Measurements from ENCODE around the gene AKNA.

The AKNA gene

DNA sequence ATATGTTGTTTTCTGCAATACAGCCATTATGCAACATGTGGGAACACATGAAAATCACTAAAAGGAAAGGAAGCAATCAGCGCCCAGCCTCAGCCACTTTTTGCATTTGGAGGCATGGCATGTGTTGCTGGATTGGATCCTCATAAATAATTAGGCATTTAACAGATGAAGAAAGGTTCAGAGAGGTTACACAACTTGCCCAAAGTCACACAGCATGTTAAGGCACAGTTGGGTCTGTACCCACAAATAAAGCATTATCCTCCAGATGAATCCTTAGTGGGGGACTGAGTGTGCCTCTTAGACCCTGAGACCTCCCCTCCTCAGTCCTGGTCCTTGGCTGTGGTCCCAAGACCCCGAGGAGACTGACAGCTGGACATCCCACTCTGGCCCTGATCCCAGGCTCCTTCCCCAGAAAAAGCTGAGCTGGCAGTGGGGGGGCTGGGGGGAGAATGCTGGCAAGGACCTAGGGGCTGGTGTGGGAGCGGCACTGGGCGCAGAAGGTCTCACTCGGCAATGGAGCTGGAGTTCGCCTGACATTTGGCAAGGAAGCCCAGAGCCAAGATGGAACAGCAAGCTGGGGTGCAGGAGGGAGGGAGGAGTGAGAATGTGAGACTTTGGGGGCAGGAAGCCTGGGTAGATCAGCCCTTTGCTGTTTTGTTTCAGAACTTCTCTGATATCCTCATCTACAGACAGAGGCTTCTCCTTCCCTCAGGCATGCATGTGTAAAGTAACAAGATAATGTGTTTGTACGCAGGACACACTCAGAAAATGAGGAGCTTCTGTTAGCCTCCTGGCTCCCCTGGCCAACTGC lies 6.9 kb upstream of the AKNA start:
- no peak for DNase-seq (ENCODE audit: low read depth)

GRCh38 chr9:114392749-114393112 lies 4.9 kb upstream of the AKNA start:
- no peak for DNase-seq (ENCODE audit: low read depth)

- DNase-seq (ENCODE audit: low read depth), result no peak
Measured at GRCh38 chr9:114390952-114391351, 3.2 kb upstream of the AKNA start.

DNA sequence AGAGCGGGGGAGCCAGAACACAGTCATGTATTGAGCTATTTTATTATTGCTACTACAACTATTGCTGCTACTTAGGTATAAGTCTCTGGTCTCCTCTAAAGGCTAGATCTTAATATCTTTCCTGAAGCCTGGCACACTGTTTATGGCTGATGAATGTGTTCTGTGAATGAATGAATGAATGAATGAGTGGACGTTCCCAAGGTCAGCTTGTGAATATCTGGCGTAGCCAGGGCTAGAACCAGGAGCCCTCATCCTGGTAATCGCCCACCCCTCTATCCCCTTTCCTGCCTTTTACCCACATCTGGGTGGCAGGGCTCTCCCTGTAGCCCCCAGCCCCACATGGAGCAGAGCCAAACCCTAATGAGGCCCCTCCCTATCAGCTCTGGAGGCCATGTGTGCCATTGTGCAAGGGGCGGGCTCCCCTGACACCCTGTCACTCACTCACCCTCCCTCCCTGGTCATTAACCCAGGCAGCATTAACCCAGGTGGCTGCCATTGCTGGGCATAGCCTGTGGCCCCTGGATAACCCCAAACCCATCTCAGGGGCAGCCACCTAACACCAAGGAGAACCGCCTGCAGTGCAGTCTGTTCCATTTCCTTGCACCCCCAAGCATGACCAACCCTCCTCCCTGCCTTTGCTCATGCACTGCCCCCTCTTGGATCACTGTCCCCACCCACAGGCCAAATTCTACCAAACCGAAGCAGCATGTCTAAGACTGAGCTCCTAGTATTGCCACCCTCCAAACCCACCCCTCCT lies 2.0 kb upstream of the AKNA start:
- no peak for DNase-seq (ENCODE audit: low read depth)

- no peak for DNase-seq (ENCODE audit: low read depth)
Measured at GRCh38 chr9:114388764-114389375, 1.1 kb upstream of the AKNA start.

DNA sequence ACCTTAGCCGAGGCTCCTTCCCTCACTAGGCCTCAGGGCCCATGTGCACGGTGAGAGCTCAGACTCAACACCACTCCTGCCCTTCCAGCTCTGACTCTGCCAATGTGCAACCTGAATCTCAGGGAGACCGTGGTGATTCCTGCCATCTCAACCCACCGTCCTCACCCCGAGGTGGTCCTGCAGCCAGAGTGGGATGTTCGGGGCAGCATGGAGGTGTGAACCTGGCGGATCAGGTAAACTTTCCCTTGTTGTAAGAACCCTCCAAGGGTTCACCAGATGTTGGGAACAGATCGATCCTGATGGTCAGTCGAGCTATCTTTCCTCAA lies 538 bp upstream of the AKNA start:
- DNase-seq (ENCODE audit: low read depth), result no peak

- peak; percentile 36 for DNase-seq (ENCODE audit: low read depth)
Measured at GRCh38 chr9:114386886-114387679, 699 bp downstream of the AKNA start.

DNA sequence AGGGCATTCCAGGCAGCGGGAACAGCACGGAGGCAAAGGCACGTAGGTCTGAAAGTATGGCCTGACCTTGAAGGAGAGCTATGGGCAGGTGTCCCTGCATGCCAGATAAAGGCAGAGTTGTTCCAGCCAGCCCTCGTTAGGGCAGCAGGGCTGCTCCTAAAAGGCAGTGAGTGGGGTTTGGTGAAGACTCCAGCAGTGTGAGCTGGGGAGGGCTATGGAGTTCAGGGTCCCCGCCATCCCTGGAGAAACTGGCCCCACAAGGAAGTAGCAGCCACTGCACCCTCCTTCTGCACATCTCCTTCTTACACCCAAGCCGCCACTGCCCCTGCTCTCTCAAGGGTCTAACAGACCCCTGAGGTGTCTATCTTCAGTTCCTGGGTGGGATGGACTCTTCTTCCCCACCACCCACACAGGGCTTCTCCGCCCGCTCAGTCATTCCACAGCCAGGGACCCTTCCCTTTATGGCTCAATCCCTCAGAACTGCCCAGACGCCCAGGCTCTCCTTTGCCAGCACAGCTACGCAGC lies 1.4 kb downstream of the AKNA start:
- DNase-seq (ENCODE audit: low read depth), result no peak

DNA sequence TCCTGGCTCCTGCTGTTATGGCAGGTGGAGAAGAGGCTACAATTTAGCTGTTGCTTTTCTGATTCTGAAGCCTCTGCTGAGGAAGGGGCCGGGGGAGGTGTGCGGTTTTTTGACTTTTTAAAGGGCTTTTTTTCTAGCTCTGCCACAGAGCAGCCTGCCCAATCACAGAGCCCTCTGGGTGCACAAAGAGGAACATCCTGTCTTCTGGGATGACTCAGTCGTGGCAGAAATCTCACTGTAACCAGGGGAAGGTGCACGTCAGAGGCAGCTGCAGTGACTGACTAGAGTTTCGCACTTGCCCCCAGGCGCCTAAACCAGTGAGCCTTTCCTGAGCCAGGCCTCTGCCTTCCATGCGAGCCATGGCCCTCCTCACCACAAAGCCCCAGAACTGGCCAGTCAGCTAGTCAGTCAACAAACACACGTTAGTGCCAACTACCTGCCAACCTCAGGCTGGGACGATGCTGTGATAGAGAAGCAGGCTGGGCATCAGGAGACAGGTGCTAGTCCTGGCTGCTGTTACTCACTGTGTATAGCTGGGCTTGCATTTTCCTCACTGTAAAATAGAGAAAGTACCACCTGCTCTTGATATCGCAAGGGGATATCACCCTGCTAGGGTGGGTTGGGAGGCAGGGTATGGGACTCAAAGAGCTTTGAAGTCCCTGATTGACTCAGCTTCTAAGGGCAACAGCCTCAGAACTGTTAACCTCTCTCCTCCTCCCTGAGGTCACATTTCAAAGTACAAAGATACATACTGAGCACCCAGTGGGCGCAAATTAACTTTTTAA lies 2.2 kb downstream of the AKNA start:
- DNase-seq (ENCODE audit: low read depth), result peak; percentile 97

GRCh38 chr9:114384836-114385396 lies 2.9 kb downstream of the AKNA start:
- peak; percentile 22 for DNase-seq (ENCODE audit: low read depth)

GRCh38 chr9:114384341-114384740 lies 3.4 kb downstream of the AKNA start:
- DNase-seq (ENCODE audit: low read depth), result no peak

DNA sequence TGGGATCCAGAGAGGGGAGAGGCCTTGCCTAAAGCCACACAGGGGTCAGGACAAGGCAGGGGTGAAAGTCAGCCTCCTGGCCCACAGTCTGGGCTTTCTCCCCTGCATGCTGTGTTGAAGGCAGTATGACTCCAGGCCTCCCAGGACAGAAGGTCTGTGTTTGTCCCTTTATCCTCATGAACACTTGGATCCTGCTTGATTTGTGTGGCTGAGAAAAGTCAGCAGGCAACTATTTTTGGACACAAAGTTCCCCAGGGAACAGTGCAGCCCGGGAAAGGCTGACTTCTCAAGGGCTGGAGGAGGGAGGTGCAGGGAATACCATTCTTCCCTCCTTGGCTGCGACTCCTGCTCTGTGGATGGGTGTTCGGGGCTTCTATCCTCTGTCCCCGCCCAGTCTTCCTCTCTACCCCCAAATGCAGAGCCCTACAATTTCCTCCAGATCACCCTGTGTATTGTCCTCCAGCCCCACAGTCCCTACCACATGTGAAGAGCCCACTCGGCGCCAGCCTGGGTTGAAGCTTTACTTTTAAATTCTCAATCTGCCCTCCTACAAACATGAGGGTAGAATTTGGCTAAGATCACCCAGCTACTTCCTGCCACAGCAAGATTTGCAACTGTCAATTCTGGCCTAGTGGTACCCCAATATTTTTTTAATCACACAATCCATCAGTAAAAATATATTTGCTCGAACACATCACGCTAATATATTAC lies 4.1 kb downstream of the AKNA start:
- DNase-seq (ENCODE audit: low read depth), result no peak

DNA sequence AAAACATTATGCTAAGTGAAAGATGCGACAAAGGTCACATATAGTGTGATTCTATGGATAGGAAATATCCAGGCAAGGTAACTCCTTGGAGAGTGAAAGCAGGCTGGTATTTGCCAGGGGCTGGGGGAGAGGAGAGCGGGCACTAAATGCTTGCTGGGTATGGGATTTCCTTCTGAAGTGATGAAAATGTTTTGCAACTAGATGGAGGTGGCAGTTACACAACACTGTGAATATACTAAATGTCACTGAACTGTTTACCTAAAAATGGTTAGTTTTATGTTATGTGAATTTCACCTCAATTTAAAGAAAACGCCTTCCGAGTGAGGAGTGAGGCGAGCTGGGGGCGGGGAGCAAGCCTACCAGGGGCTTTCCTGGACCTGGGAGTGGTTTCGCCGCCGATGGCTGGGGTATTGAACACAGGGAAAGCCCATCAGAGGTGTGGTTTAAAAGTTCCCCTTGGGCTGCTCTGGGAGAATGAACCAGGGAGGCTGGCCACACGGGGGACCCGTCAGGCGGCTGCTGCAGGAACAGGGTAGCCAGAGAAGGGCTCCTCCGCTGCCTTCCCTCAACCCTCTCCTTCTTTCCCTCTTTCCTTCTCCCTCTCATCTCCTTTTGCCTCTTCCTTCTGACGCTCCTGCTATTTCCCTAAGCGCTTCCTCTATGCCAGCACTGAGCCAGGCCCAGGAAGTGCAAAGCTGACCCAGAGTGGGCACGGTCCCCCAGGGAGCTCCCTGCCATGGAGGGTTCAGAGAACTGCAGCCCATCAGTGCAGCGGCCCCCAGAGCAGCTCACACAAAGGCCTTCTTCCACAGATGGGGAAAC lies 4.9 kb downstream of the AKNA start:
- no peak for DNase-seq (ENCODE audit: low read depth)

DNA sequence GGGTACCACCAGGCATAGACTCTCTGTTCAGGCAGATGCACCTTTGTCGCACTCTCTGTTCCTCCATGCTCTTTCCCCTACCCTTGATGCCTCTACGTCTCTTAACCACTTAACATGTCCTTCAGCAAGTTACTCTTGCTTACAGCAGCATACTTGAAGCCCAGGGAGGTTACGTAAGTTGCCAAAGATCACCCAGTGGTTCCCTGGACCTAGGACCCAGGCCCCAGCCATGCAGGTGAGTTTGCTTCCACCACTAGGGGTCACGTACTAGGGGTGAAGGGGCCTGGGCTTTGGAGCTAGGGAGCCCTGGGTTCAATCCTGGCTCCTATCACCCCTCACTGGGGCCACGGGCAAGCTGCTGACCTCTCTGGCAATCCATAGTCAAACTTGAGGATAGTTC lies 8.9 kb downstream of the AKNA start:
- no peak for DNase-seq (ENCODE audit: low read depth)

DNA sequence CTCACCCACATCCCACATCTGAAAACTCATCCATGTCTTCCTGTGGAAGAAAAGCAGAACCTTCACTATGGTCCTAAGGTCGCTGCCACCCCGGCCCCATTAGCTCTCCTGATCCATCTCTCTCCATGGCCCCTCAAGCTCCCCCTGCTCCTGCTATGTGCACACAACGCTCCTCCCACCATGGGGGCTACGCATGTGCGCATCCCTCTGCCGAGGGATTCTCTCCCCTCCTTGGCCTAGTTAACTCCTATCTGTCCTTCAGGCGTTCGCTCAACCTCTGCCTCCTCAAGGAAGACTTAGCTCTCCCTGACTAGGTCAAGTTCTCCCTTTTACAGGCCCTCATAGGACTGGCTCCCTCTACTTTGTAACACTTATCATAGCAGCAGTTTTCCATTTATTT lies 9.8 kb downstream of the AKNA start:
- DNase-seq (ENCODE audit: low read depth), result no peak

DNA sequence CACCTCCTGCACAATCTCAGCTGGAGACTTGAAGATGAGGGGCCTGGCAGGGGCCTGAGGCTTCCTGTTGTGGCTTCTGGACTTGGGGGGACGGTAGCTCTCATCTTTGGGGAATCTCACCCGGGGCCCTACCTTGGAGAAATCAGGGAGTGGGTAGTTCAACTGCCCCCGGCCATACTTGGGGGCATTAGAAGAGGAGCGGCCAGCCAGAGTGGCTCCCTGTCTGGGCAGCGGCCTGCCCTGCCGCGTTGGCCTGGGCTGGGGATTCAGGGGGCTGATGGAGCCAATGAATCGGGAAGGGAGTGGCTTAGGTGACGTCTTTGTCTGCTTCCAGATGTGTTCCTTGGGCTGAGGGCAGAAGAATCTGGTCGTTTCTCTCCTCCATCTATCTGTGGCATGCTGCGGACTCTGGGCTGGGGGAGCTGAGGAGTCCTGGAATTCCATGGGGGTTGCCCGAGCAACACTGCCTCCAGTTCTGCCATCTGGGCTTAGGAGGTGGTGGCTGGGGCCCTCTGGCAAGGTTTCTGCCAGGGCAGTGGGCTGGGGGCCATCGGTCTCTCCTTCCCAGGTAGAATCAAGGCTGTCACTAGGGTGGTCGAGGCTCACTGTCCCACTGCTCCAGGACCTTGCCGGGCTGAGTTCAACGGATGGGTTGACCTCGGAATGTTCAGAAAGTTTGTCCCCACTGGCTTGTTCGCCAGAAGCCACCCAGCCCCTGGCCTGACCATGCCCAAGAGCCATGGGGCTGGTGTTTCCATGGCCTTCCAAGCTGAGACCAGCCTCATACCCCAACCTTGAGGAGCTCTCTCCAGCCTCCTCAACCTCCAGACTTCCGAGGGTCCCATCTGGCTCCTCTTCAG lies 11.0 kb downstream of the AKNA start:
- DNase-seq (ENCODE audit: low read depth), result no peak

DNA sequence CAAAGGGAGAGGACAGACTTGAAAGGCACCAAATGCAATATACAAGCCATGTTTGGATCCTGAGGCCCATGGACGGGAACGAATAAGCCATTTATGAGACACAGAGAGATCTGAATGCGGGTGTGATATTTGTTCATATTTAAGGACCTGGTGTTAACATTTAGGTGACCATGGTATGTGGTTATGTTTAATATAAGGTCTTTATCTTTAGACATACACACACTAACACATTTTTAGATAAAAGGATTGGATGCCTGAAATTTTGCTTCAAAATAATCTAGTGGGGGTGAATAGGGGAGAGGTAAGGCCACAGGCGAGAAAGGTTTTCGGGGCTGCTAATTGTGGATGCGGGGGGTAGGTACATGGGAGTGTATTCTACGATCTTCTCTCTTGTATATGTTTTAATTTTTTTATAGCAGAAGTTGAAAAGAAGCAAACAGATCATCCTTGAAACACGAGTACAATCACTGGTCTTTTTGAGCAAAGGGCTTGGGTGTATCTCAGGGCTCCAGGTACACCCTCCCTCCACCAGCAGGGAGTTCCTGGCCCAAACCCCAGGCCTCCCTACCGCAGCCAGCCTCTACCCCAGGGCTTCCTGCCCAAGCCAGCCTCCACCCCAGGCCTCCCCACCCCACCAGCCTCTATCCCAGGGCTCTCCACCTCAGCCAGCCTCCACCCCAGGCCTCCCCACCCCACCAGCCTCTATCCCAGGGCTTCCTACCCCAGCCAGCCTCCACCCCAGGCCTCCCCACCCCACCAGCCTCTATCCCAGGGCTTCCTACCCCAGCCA lies 12.2 kb downstream of the AKNA start:
- no peak for DNase-seq (ENCODE audit: low read depth)

DNA sequence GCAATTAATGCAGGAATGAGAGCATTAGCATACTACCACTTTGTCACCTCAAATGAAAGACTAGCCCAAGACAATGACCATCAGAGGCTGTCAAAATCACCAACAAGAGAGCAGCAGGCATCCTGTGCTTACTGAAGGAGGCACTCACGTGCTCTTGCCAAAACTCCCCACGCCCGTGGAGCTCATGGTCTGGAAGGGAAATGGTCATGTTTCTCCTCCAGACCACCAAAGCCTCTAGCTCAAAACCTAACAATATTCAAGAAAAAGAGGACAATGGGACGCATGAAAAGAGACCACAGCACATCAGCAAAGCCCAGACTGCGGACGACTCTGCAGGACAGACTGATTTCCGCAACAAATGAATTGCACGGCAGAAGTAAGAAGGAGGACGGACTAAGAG lies 12.8 kb downstream of the AKNA start:
- no peak for DNase-seq (ENCODE audit: low read depth)
